Hematopoietic multipotent progenitor cell treated with erythropoietin and hydrocortisone succinate and interleukin-3 and kit ligand, for 6 days (in vitro differentiated cells): ENCODE results near the gene HDAC9.

ENCODE experiments used
- DNase-seq: peaks from one replicate; pipeline ENCODE4 v3.0.0-alpha.2; 2015

Gene HDAC9

DNA sequence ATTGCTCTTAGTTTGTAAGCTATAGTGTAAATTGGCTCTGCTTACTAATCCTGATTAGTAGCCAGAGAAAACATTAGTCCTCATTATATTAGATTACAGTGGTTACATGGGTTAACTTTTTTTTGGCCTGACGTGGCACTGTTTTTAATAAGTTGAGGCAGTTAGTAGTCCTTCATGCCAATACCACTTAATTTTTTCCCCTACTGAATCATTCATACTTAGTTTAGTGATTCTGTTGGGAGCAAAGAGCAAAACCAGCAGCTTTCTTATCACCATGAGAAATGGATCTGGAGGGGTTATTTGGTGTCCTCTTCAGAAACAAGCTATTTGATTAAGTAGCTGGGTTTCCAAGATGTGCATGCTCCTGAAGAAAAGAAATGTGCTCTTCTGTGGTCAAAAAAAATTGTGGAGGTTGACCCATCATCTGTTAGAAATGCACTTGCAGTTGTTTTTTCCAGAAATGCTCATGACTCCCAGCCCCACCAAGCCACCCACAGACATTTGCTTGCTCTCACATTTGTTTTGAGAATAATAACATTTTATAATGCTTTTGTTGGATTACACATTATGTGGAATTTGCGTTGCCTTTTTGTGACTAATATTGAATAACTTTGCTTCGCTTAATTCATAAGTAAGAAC lies 258.5 kb downstream of the HDAC9 start:
- DNase-seq = no peak

DNA sequence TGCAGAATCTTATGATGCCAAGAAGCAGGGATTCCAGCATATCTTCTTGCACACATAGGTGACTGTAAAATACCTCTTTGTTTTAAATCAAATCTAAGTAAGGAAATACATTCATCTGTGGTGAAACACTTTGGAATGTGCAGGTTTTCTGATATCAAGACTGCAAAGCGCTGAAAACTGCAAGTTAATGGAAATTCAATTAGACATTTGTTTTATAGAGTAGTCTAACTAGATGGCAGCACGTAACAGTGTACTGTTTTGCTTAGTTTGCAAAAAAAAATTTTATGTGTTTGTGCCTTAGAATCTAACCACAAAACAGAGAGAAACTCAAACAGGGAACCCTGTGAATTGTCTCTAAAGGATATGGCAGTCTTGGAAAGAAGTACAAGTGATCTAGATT lies 259.2 kb downstream of the HDAC9 start:
- DNase-seq = no peak

DNA sequence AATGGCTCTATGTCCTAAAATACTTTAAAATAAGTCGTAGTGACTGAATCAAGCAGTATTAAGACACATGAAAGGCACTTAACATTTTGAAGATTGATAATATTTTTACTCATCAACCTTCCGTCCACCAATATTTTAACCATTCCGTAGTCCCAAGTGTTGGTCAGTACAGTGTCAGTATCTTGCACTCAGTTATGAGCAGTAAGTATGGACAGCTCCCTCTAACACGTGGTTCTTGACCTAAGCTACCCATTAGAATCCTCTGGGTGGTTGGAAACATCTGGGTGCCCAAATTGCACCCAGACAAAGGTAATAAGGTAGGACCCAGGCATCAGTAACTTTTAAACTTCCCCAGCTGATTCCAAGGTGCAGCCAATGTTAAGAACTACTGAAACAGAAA lies 260.2 kb downstream of the HDAC9 start:
- no peak for DNase-seq

DNA sequence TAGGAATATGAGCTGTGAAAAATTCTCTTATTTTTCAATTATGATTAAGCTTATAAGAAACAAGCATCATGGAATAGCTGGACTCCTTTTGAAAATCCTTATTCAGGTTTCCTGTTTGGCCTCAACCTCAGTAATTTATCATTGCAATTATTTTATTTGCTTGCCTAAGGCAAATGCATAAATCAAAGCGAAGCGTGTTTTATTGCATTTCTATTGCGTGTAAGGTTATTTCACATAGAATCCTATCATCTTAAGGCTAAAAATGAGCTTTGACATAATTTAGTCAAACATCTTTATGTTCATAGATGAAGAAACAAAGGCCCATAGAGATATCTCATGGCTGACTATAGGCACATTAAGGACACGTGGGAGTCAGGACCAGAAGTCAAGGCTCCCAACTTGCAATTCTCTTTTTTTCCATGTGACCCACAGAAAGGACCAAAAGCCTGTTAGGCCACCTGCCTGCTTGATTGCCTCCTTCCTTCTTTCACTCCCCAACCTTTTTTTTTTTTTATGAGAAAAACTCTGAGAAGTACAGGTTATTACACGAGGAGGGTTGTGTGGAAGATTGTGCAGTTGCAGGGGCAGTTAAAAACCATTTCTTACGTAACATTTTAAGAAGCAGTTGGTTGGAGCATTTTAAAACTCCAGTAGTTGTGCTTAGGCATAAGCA lies 261.0 kb downstream of the HDAC9 start:
- no peak for DNase-seq

DNA sequence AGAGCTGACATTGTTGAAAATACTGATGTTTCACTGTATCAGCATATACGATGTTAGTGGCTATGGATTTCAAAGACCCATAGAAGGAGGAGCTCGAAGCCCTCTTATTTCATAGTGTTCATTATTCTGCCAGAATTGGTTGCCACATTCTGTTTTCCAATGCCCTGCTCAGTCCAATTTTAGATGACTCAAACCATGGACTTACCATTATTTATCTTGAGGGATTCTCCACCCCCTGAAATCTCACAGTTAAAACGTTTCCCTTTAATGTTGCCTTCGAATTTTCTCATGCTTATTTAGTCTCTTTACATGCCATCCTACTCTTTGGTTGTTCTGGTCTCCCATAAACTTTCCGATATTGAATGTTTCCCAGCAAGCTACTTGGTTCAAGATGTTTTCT lies 264.5 kb downstream of the HDAC9 start:
- DNase-seq = no peak

DNA sequence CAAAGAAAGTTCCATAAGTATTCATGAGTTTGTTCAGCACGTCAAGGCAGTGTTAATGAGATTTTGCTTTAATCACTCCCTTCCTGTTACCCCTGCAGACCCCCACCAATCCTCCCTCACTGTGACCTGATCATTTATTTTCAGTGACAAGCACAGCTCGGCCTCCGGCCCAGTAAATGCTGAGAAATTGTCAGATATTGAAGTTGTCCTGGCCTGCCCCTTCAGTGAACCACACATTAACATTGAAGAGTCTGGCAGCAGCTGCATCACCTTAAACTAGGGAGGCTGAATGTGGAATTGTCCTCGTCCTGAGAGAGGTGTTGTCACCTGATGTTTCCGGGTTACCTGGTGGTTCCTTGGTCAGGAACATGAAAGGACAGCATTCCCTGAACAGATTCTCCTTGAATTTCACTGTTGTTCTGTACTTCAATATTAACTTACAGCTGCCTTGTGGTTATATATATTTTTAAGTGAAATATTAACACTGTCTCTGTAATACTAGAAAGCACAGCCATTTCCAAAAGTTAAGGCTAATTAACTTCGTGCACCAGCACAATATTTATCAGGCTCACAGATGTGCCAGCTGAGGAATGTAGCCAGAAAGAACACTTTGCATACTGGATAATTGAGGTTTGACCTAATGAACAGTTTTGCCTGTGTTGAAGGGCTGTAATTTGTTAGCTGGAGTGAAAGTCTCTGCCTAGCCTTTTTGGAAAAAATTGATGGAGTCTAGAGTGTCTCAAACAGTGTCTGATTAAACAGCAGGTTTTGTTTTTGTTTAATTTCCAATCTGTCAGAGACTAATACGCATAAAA lies 265.3 kb downstream of the HDAC9 start:
- DNase-seq = no peak

DNA sequence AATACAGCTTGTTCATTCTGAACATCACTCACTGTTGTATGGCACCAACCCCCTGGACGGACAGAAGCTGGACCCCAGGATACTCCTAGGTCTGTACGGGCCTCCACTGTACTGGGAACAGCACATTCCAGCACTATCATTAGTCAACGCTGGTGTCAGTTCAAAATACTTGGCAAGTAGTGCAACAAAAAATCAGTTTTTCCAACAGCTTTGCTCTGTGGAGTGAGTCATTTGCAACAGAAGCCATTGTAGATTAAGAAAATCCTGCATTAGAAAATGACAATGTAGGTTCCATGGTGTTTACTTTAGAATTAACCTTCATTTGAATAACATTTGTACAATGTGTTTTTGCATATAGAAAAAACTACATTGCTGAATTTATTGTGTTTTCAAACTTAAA lies 266.6 kb downstream of the HDAC9 start:
- no peak for DNase-seq

DNA sequence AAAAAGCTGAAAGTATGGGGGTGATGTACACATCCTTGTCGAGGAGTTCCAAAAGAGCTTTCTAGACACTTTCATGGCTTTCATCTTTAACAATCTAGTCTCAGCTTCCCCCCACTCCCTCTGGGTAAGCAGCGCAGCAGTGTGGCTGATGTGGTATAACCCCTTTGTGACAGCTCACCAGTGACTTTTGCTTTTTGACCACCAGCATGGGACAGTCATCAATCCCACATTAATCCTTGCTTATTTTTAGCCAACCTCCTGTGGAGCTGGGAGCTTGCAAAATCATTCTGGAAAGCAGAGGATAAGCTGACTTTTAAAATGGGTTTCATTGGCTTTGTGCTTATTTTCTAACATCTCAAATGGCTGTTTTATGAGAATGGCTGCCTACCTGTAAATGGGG lies 272.7 kb downstream of the HDAC9 start:
- DNase-seq = no peak

DNA sequence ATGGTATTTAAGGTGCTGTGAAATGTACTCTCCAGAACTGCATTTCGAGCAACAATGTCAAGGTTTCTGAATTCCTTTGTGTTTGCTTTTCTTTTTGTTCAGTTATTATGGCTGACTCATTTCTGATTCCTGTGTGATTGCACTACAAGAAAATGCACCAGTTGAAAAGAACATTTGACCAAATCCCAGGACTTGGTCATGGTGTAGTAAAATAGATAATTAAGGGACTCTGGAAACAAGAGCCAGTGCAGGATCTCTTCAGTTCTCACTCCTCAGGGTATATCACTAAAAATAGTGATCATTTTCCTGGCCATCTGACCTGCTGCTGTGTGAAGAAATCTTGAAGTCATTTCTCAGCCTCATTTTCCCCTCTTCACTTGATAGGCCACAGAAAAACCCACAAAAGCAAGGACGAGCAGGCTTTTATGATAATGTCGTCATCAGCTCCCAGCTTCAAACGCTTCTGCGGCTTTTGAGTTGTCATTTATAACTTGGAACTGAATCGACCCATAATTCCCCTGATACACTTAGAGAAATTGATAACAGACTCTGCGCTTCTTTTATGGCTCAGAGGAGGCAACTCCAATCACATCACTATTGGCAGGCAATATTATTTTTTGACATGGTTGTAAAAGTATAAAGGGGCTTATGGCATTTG lies 274.7 kb downstream of the HDAC9 start:
- no peak for DNase-seq

DNA sequence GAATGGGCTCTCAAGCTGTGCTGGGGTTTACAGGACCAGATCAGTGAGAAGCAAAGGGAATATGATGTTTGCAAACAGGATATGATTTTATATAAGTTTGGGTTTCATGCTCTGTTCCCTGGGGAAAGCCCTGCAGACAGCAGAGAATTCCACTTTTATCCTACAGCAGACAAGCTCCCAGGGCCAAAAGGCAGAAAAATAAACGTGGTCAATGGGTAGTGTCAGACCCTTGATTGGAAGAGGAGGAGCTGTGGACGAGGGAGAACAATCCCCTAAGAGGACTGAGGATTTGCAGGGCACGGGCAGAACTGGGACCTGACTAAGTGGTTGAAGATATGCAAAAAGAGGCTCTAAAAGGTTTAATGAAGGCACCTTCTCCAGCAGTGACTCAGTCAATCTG lies 275.3 kb downstream of the HDAC9 start:
- DNase-seq = no peak

DNA sequence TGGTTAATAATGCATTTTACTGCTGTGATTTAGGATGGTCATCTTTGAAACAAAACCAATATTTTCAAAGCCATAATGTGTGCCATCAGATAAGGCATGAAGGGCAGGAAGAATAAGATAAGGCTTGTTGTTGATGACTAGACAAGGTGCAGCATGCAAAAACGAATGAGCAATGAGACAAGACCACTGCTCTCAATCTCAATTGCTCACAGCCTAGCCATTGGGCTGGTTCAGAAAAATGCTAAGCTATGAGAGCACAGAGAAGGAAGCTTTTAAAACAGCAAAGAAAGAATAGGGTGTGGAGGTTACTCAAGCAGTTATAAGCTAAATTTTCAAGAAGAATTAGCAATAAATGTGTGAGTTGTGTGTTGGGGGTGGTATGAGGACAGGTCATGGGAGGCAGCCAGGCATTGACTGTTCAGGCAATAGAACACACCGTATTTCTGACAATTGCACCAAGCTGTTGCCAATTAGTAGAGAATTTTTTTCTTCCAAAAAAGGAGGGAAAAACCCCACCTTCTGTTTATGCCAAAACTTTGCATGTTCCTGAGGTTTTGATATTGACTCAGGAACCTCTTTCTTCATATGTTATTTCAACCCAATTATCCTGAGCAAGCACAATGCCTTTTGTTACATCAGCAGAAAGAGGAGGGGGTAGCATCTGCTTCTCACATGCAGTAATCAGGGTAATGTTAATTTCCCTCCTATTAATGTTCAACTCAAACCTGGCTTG lies 276.5 kb downstream of the HDAC9 start:
- DNase-seq = no peak

DNA sequence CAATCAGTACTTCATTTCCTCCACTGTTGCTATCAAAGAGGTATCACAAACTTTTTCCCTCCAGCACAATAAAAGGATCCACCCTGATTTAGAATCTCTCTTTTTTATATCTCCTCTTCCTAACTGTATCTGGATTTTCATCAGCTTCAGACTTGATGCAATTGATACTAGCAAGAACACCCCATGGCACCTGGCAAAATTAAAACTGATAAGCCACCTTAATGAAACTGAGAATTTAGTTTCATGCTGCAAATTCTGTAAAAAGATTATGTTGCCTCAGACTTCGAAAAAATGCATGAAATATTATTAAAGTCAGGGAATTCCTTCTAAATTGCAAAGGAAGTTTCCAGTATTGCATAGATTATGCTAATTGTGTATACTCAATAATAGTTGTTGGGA lies 277.0 kb downstream of the HDAC9 start:
- DNase-seq = no peak

DNA sequence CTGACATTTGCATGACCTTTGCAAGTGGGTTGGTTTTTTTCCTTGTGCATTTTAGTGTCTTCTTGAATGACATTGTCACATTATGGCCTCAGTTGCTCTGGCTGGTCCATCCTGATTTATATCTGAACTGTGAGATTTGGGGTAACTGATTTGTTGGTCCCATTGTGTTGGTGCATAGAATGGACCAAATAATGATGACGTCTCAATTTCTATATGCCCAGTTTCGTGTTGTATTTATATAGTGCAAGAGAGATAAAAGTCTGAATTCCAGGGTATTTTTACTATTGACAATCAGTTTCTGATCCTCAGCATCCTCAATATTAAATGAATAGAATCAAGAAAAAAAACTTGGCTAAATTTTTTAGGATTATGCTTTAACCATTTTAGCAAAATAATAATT lies 281.8 kb downstream of the HDAC9 start:
- no peak for DNase-seq

DNA sequence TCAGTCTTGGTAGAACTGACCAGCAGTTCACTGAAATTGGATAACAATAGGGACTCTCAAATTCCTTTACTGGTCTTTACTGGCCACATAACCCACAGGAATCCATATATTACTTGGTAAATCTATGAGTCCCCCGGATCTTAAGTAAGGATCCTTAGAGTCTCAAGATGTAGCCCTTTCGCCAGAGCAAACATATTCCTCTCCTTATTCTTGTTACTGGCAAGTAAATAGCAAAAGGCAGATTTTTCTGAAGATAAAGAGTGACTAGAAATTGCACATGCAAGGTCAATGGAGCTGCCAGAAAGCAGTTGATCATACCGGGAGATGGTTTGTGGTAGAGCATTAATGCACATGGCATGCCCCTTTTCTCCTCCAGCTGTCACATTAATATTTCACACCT lies 283.0 kb downstream of the HDAC9 start:
- DNase-seq = no peak

DNA sequence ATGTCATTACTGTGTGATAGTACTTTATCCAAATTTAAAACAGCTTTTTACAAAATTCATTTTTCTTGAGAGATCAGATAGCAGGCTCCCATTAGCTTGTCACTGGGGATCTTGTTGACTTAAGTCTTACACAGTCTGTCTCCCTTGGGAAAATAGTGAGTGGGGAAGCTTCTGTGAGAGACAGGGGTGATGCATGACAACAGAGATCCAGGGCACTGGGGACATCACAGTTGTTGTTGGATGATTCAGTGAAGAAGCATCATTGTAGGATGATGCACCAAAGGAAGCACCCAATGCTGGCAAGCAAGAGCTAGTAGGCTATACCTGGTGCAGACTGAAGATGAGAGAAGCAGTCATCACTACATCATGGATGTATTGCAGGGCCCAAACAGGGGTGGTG lies 284.7 kb downstream of the HDAC9 start:
- no peak for DNase-seq

DNA sequence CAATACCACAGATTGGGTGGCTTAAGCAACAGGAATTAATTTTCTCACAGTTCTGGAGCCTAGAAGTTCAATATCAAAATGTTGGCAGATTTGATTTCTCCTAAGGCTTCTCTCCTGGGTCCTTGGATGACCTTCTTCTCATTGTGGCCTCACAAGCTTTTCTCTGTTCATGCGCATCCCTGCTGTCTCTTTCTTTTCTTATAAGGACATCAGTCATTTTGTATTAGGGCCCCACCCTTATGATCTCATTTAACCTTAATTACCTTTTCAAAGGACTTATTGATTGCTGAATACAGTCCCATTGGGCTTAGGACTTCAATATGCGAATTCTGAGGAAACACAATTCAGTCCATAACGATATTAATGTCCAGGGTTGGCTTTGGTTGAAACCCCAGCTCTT lies 285.4 kb downstream of the HDAC9 start:
- no peak for DNase-seq

DNA sequence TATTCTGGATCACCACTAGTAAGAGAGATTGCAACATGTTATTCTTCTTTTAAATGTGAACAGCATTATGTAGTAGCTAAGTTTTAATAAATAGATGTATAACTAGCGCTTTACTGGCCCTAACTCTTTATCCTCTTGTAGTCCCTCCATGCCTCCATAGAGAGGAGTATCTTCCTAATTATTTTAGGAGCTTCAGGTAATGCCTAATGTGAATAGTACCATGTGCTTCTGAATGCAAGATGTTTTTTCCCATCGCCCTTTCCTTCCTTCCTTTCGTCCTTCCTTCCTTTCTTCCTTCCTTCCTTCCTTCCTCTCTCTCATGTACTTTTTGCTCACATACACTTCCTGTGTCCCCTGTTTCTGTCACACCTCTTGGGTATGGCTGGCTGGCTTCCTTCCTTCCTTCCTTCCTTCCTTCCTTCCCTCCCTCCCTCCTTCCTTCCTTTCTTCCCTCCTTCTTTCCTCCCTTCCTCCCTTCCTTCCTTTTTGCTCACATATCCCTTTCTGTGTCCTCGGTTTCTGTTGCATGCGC lies 290.7 kb downstream of the HDAC9 start:
- no peak for DNase-seq

DNA sequence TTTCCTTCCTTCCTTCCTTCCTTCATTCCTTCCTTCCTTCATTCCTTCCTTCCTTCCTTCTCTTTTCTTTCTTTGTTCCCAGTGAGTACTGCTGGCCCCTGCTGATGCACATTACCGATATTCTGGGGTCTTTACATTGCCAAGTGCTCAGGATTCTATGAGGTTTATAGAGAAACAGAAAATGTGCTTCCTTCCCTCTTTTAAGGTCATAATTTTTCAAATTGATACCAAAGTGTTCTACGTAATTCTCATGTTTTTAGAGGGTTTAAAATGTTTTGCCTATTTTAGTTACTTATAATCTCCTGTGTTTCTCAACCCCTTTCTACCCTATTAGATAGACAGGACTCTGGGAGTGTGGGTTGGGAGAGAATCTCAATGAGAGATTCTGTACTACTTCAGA lies 291.2 kb downstream of the HDAC9 start:
- DNase-seq = no peak

DNA sequence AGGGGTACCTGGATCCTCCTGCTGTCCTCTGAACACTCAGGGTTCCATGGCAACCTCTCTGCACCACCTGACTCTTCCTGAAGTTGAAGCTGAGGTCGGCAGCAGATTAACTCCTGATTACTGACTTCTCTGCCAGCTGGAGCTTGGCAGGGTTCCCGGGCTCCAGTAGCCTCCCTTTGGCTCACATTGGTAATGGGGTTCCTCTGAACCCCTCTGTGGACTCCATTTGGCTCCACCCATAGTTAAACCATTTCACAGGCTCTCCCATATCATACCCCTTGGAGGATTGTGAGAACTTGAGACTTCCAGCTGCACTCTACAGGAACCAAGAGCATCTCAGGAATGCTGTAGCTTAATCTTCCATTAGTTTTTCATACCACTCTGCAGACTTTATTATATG lies 292.5 kb downstream of the HDAC9 start:
- no peak for DNase-seq

DNA sequence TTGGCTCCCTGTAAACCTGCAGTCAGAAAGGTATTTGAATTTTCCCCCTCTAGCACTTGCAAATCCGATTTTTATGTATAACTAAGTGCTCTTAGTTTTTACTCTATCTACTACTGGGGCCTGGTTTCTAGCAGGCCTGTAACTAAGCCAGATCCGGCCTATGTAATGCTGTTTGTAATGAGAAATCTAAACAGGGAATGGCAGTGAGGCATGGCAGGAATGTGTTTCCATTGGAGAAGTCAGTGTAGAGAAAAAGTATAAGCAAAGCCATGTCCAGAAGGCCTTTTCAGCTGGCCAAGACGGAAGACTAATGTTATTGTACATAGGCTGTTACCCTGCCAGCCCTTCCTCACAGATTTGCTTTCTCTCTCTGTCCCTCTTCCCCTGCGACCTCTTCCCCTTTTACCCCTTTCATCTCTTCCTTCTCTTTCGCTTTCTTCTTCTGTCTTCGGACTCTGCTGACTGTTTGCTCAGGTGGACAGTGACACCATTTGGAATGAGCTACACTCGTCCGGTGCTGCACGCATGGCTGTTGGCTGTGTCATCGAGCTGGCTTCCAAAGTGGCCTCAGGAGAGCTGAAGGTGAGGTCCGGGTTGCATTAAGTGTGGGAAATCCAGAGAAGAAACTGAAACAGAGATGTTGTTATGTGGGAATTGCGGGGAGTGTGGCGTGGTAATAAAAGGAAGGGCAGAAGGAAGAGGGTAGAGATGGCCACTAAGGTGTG lies 297.5 kb downstream of the HDAC9 start:
- no peak for DNase-seq

DNA sequence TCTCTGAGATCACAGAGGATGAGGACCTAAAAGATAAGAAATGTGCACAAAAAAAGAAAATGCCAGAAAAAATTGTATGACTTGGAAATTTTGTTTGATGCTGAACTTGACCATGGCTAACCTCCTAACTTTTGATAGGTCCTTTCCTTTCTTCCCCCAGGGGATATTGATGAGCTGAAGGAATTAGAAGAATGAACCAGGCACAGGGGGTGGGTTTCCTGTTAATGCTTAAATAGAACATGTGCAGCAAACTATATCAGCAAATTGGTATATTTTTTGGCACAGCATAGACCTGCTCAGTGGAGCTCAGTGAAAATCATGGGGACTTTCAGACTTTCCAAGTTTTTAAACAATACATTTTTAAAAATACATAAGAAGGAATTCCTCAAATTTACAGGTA lies 300.7 kb downstream of the HDAC9 start:
- no peak for DNase-seq
